ENCODE results near the gene PDZRN3.
"Not testable (repeated sequence)": the region's sequence is repeated elsewhere in the genome, so short reads cannot be mapped to it uniquely, and the experiment has no call there.

Gene PDZRN3

GRCh38 chr3:73484656-73485248 is 140.0 kb downstream of the PDZRN3 start:
- no peak for DNase-seq

GRCh38 chr3:73481888-73482287 is 142.9 kb downstream of the PDZRN3 start:
- DNase-seq, result no peak

- no peak for DNase-seq
Observed at GRCh38 chr3:73480187-73480672, 144.5 kb downstream of the PDZRN3 start.

- no peak for DNase-seq
Observed at GRCh38 chr3:73479325-73479724, 145.4 kb downstream of the PDZRN3 start.

GRCh38 chr3:73478858-73479257 is 145.9 kb downstream of the PDZRN3 start:
- DNase-seq, result no peak

GRCh38 chr3:73475717-73476116 is 149.0 kb downstream of the PDZRN3 start:
- no peak for DNase-seq

GRCh38 chr3:73475175-73475574 is 149.6 kb downstream of the PDZRN3 start:
- DNase-seq, result no peak

- DNase-seq, result no peak
Observed at GRCh38 chr3:73474619-73475018, 150.1 kb downstream of the PDZRN3 start.

GRCh38 chr3:73473898-73474416 is 150.8 kb downstream of the PDZRN3 start:
- DNase-seq, result no peak

GRCh38 chr3:73473181-73473897 is 151.4 kb downstream of the PDZRN3 start:
- DNase-seq, result peak in 1 of 2 experiments; percentile 24

GRCh38 chr3:73471986-73472787 is 152.6 kb downstream of the PDZRN3 start:
- peak; percentile 38 to 59 for DNase-seq

GRCh38 chr3:73470860-73471259 is 153.9 kb downstream of the PDZRN3 start:
- DNase-seq, result peak in 1 of 2 experiments; percentile 33

GRCh38 chr3:73469331-73469730 is 155.4 kb downstream of the PDZRN3 start:
- no peak for DNase-seq

GRCh38 chr3:73467211-73467610 is 157.5 kb downstream of the PDZRN3 start:
- DNase-seq, result peak; percentile 48 to 74

GRCh38 chr3:73465926-73466325 is 158.8 kb downstream of the PDZRN3 start:
- peak; percentile 11 to 18 for DNase-seq

GRCh38 chr3:73464126-73464525 is 160.6 kb downstream of the PDZRN3 start:
- DNase-seq, result not testable (repeated sequence)

GRCh38 chr3:73461547-73461946 is 163.2 kb downstream of the PDZRN3 start:
- DNase-seq, result no peak

GRCh38 chr3:73459711-73460110 is 165.0 kb downstream of the PDZRN3 start:
- no peak for DNase-seq

GRCh38 chr3:73453666-73454065 is 171.1 kb downstream of the PDZRN3 start:
- DNase-seq, result no peak

GRCh38 chr3:73452729-73453128 is 172.0 kb downstream of the PDZRN3 start:
- no peak for DNase-seq

GRCh38 chr3:73451301-73451944 is 173.3 kb downstream of the PDZRN3 start:
- no peak for DNase-seq

- DNase-seq, result no peak
Observed at GRCh38 chr3:73449774-73450173, 175.0 kb downstream of the PDZRN3 start.

- DNase-seq, result no peak
Observed at GRCh38 chr3:73448761-73449301, 175.9 kb downstream of the PDZRN3 start.

Measured in NCI-H1930 (cell line).